Neuron (in vitro differentiated cells): ENCODE data around the gene MTHFD1L.
"Not testable (repeated sequence)": the region's sequence is repeated elsewhere in the genome, so short reads cannot be mapped to it uniquely, and the experiment has no call there.

ENCODE experiments used
- H2AFZ ChIP-seq: one replicate; pipeline ENCODE4 v1.6.1; 2013; ENCODE audit warnings: low read depth, mild to moderate bottlenecking, inconsistent platforms, low read length, moderate library complexity
- H3K27me3 ChIP-seq: one replicate; pipeline ENCODE4 v1.6.1; 2013; ENCODE audit warnings: low read length; ENCODE audit not compliant: insufficient read depth
- H3K36me3 ChIP-seq: one replicate; pipeline ENCODE4 v1.6.1; 2013; ENCODE audit warnings: low read length; ENCODE audit not compliant: insufficient read depth
- H3K4me1 ChIP-seq: one replicate; pipeline ENCODE4 v1.6.1; 2013; ENCODE audit warnings: low read length; ENCODE audit not compliant: insufficient read depth
- H3K4me3 ChIP-seq: 2 replicates; pipeline ENCODE4 v1.5.1; 2013; ENCODE audit warnings: mild to moderate bottlenecking, low read length, moderate library complexity
- H3K9me3 ChIP-seq: one replicate; pipeline ENCODE4 v1.6.1; 2013; ENCODE audit warnings: low read length

Gene MTHFD1L

GRCh38 chr6:150848400-150848799 lies 17.1 kb upstream of the MTHFD1L start:
- no peaks in the 10 kb centered on the region for H3K9me3 ChIP-seq
- H3K4me3 ChIP-seq = no peak overlapping the region
- no peak overlapping the region for H2AFZ ChIP-seq
- H3K27me3 ChIP-seq = no peaks in the 10 kb centered on the region
- no peaks in the 10 kb centered on the region for H3K4me1 ChIP-seq
- H3K36me3 ChIP-seq = peaks cover 7% of the 10 kb centered on the region

- H3K9me3 ChIP-seq, H3K36me3 ChIP-seq, H2AFZ ChIP-seq, H3K4me1 ChIP-seq, H3K27me3 ChIP-seq, H3K4me3 ChIP-seq: not testable (repeated sequence)
Measured at GRCh38 chr6:150854392-150854791, 11.1 kb upstream of the MTHFD1L start.

- H3K36me3 ChIP-seq, H3K27me3 ChIP-seq, H3K9me3 ChIP-seq, H3K4me3 ChIP-seq, H2AFZ ChIP-seq, H3K4me1 ChIP-seq: not testable (repeated sequence)
Measured at GRCh38 chr6:150855171-150855570, 10.3 kb upstream of the MTHFD1L start.

- H3K27me3 ChIP-seq = no peaks in the 10 kb centered on the region
- H3K36me3 ChIP-seq = peaks cover 5% of the 10 kb centered on the region
- H3K4me3 ChIP-seq = no peak overlapping the region
- no peak overlapping the region for H2AFZ ChIP-seq
- H3K9me3 ChIP-seq = peaks cover 2% of the 10 kb centered on the region
- H3K4me1 ChIP-seq = no peaks in the 10 kb centered on the region
Measured at GRCh38 chr6:150857062-150857944, 8.2 kb upstream of the MTHFD1L start.

- no peak overlapping the region for H3K4me3 ChIP-seq
- peaks cover 2% of the 10 kb centered on the region for H3K9me3 ChIP-seq
- no peaks in the 10 kb centered on the region for H3K4me1 ChIP-seq
- no peaks in the 10 kb centered on the region for H3K27me3 ChIP-seq
- H2AFZ ChIP-seq = no peak overlapping the region
- H3K36me3 ChIP-seq = peaks cover 5% of the 10 kb centered on the region
Measured at GRCh38 chr6:150857945-150858308, 7.6 kb upstream of the MTHFD1L start.

- not testable (repeated sequence) for H3K9me3 ChIP-seq, H3K36me3 ChIP-seq, H3K4me1 ChIP-seq, H3K4me3 ChIP-seq, H2AFZ ChIP-seq, H3K27me3 ChIP-seq
Measured at GRCh38 chr6:150861448-150862168, 3.9 kb upstream of the MTHFD1L start.

- no peaks in the 10 kb centered on the region for H3K9me3 ChIP-seq
- H2AFZ ChIP-seq = no peak overlapping the region
- no peak overlapping the region for H3K4me3 ChIP-seq
- peaks cover 9% of the 10 kb centered on the region for H3K4me1 ChIP-seq
- no peaks in the 10 kb centered on the region for H3K27me3 ChIP-seq
- no peaks in the 10 kb centered on the region for H3K36me3 ChIP-seq
Measured at GRCh38 chr6:150863213-150863928, 2.1 kb upstream of the MTHFD1L start.

- H3K9me3 ChIP-seq = no peaks in the 10 kb centered on the region
- H3K27me3 ChIP-seq = no peaks in the 10 kb centered on the region
- H3K4me3 ChIP-seq = peak overlapping the region; percentile 53
- H2AFZ ChIP-seq = peak overlapping the region; percentile 99
- H3K4me1 ChIP-seq = peaks cover 9% of the 10 kb centered on the region
- no peaks in the 10 kb centered on the region for H3K36me3 ChIP-seq
Measured at GRCh38 chr6:150865043-150865405, 478 bp upstream of the MTHFD1L start.

GRCh38 chr6:150866147-150866990 lies 867 bp downstream of the MTHFD1L start:
- H3K9me3 ChIP-seq = no peaks in the 10 kb centered on the region
- H3K27me3 ChIP-seq = no peaks in the 10 kb centered on the region
- no peaks in the 10 kb centered on the region for H3K36me3 ChIP-seq

GRCh38 chr6:150866991-150867501 lies 1.5 kb downstream of the MTHFD1L start:
- Histone ChIP-seq H3K4me1 (peaks cover 9% of the 10 kb centered on the region), H3K36me3 (no peaks in the 10 kb centered on the region), H3K4me3 (peak overlapping the region; percentile 53), H2AFZ (peak overlapping the region; percentile 99), H3K27me3 (no peaks in the 10 kb centered on the region), H3K9me3 (no peaks in the 10 kb centered on the region)

More at GRCh38 chr6:150866147-150866990, 867 bp downstream of the MTHFD1L start:
- Histone ChIP-seq H3K4me1 (peaks cover 9% of the 10 kb centered on the region), H2AFZ (peak overlapping the region; percentile 99), H3K4me3 (peak overlapping the region; percentile 53)

- Histone ChIP-seq H3K4me1 (peaks cover 9% of the 10 kb centered on the region), H3K36me3 (no peaks in the 10 kb centered on the region), H3K4me3 (no peak overlapping the region), H3K9me3 (no peaks in the 10 kb centered on the region), H3K27me3 (no peaks in the 10 kb centered on the region), H2AFZ (no peak overlapping the region)
Measured at GRCh38 chr6:150868759-150869158, 3.3 kb downstream of the MTHFD1L start.

- no peaks in the 10 kb centered on the region for H3K4me1 ChIP-seq
- no peak overlapping the region for H3K4me3 ChIP-seq
- peaks cover 4% of the 10 kb centered on the region for H3K36me3 ChIP-seq
- no peaks in the 10 kb centered on the region for H3K9me3 ChIP-seq
- no peaks in the 10 kb centered on the region for H3K27me3 ChIP-seq
- no peak overlapping the region for H2AFZ ChIP-seq
Measured at GRCh38 chr6:150874179-150874578, 8.7 kb downstream of the MTHFD1L start.
